Urothelium cell line (cell line): ENCODE data around the gene ARHGEF7.

Source experiments
- DNase-seq: peaks from one replicate; pipeline ENCODE4 v3.0.0; 2011; ENCODE audit warnings: low spot score, mixed read lengths
- FAIRE-seq: peaks from 2 replicates; lab custom pipeline; 2011; peaks lifted over from hg19 to GRCh38; lab: Jason Lieb, UNC

ARHGEF7 gene

GRCh38 chr13:111131048-111131447 is 15.9 kb downstream of the ARHGEF7 start:
- FAIRE-seq: no peak
- no peak for DNase-seq

- DNase-seq (no peak), FAIRE-seq (no peak)
Measured at GRCh38 chr13:111131611-111132010, 16.5 kb downstream of the ARHGEF7 start.

GRCh38 chr13:111132948-111133347 is 17.8 kb downstream of the ARHGEF7 start:
- no peak for DNase-seq
- no peak for FAIRE-seq

GRCh38 chr13:111139452-111139851 is 24.3 kb downstream of the ARHGEF7 start:
- FAIRE-seq: no peak

GRCh38 chr13:111139873-111140561 is 24.9 kb downstream of the ARHGEF7 start:
- no peak for FAIRE-seq
- DNase-seq: no peak

More at GRCh38 chr13:111139452-111139851, 24.3 kb downstream of the ARHGEF7 start:
- DNase-seq: no peak

GRCh38 chr13:111140562-111141105 is 25.5 kb downstream of the ARHGEF7 start:
- FAIRE-seq: no peak

GRCh38 chr13:111142472-111142871 is 27.4 kb downstream of the ARHGEF7 start:
- FAIRE-seq: no peak

More at GRCh38 chr13:111140562-111141105, 25.5 kb downstream of the ARHGEF7 start:
- DNase-seq: no peak

GRCh38 chr13:111143865-111144540 is 28.9 kb downstream of the ARHGEF7 start:
- FAIRE-seq (no peak), DNase-seq (no peak)

More at GRCh38 chr13:111142472-111142871, 27.4 kb downstream of the ARHGEF7 start:
- no peak for DNase-seq

- DNase-seq: no peak
- FAIRE-seq: no peak
Measured at GRCh38 chr13:111145071-111145470, 30.0 kb downstream of the ARHGEF7 start.

- FAIRE-seq: no peak
Measured at GRCh38 chr13:111145506-111145905, 30.4 kb downstream of the ARHGEF7 start.

GRCh38 chr13:111152844-111153243 is 37.7 kb downstream of the ARHGEF7 start:
- FAIRE-seq (no peak), DNase-seq (peak; percentile 4)

More at GRCh38 chr13:111145506-111145905, 30.4 kb downstream of the ARHGEF7 start:
- no peak for DNase-seq

GRCh38 chr13:111153279-111153976 is 38.3 kb downstream of the ARHGEF7 start:
- no peak for FAIRE-seq

GRCh38 chr13:111153977-111154332 is 38.8 kb downstream of the ARHGEF7 start:
- DNase-seq (no peak), FAIRE-seq (no peak)

More at GRCh38 chr13:111153279-111153976, 38.3 kb downstream of the ARHGEF7 start:
- DNase-seq: peak; percentile 91

- DNase-seq: no peak
Measured at GRCh38 chr13:111156421-111156820, 41.3 kb downstream of the ARHGEF7 start.

GRCh38 chr13:111158136-111158805 is 43.2 kb downstream of the ARHGEF7 start:
- FAIRE-seq: no peak

More at GRCh38 chr13:111156421-111156820, 41.3 kb downstream of the ARHGEF7 start:
- no peak for FAIRE-seq

GRCh38 chr13:111159362-111160320 is 44.5 kb downstream of the ARHGEF7 start:
- FAIRE-seq (no peak), DNase-seq (no peak)

More at GRCh38 chr13:111158136-111158805, 43.2 kb downstream of the ARHGEF7 start:
- no peak for DNase-seq

- no peak for FAIRE-seq
- no peak for DNase-seq
Measured at GRCh38 chr13:111160648-111161047, 45.5 kb downstream of the ARHGEF7 start.

- FAIRE-seq (no peak), DNase-seq (no peak)
Measured at GRCh38 chr13:111161601-111162600, 46.8 kb downstream of the ARHGEF7 start.
